CD4-positive, alpha-beta memory T cell (primary cell): Measurements from ENCODE around the gene MACROD2. TPM values are rescaled to one million over a fixed set of nuclear protein-coding genes. Genes with fewer than 3 reads are reported as not detected.

Source experiments
- CTCF ChIA-PET: fragments of 350-600 bp; sonication (Branson Sonifier 250); formaldehyde crosslinking; loops from one replicate; lab custom pipeline; 2021; ENCODE audit warnings: inconsistent platforms; ENCODE audit not compliant: partially characterized antibody; lab: Charles Lee
- POLR2A ChIA-PET: fragments of 350-600 bp; sonication (Branson Sonifier 250); formaldehyde crosslinking; loops from one replicate; lab custom pipeline; 2021; ENCODE audit not compliant: partially characterized antibody; lab: Charles Lee
- DNase-seq, 5 donors: peaks; one replicate each; pipeline versions ENCODE4 v3.0.0 to v3.0.0-alpha.2; 2020 to 2022; ENCODE audit warnings: mixed read lengths in 1 of 5
- H3K27ac ChIP-seq: one replicate; pipeline ENCODE4 v1.7.0; 2013; ENCODE audit warnings: low read depth, low read length
- H3K27me3 ChIP-seq: 2 replicates; pipeline ENCODE4 v1.7.0; 2013; ENCODE audit warnings: mild to moderate bottlenecking, low read length, moderate library complexity; ENCODE audit not compliant: insufficient read depth
- H3K36me3 ChIP-seq: 2 replicates; pipeline ENCODE4 v1.7.0; 2013; ENCODE audit warnings: mild to moderate bottlenecking, low read length, moderate library complexity; ENCODE audit not compliant: insufficient read depth
- H3K4me1 ChIP-seq: 2 replicates; pipeline ENCODE4 v1.7.0; 2013; ENCODE audit warnings: mild to moderate bottlenecking, low read length, moderate library complexity; ENCODE audit not compliant: insufficient read depth
- H3K4me3 ChIP-seq, 2 donors: one replicate each; pipeline ENCODE4 v1.7.0; 2013; ENCODE audit warnings: low read length in 2 of 2, mild to moderate bottlenecking in 1 of 2
- H3K9me3 ChIP-seq, 2 donors: one replicate each; pipeline ENCODE4 v1.7.0; 2013; ENCODE audit warnings: low read length in 2 of 2, control low read depth in 1 of 2; ENCODE audit not compliant: control insufficient read depth in 1 of 2
- H3K27ac Mint-ChIP-seq, 7 donors: one replicate each; pipeline ENCODE4 v1.8.0; 2020 to 2021; ENCODE audit warnings: mixed read lengths in 7 of 7, mild to moderate bottlenecking in 6 of 7, inconsistent platforms in 3 of 7, moderate library complexity in 3 of 7
- H3K27me3 Mint-ChIP-seq, 2 donors: one replicate each; pipeline ENCODE4 v1.8.0; 2020 to 2021; ENCODE audit warnings: mixed read lengths in 2 of 2
- H3K36me3 Mint-ChIP-seq, 2 donors: one replicate each; pipeline ENCODE4 v1.8.0; 2020 to 2021; ENCODE audit warnings: mixed read lengths in 2 of 2, inconsistent platforms in 1 of 2, mild to moderate bottlenecking in 1 of 2
- H3K4me1 Mint-ChIP-seq, 4 donors: one replicate each; pipeline ENCODE4 v1.8.0; 2020 to 2021; ENCODE audit warnings: mixed read lengths in 4 of 4, mild to moderate bottlenecking in 1 of 4
- H3K4me3 Mint-ChIP-seq, 8 donors: one replicate each; pipeline ENCODE4 v1.8.0; 2020 to 2021; ENCODE audit warnings: mixed read lengths in 8 of 8, mild to moderate bottlenecking in 7 of 8, moderate library complexity in 6 of 8, inconsistent platforms in 3 of 8
- H3K9me3 Mint-ChIP-seq, 8 donors: one replicate each; pipeline ENCODE4 v1.8.0; 2020 to 2021; ENCODE audit warnings: mixed read lengths in 8 of 8, mild to moderate bottlenecking in 5 of 8, inconsistent platforms in 3 of 8, moderate library complexity in 1 of 8
- intact Hi-C: fragments of 100-400 bp; cut with micrococcal nuclease; formaldehyde crosslinking; loops from one replicate; pipeline ENCODE4 v1.15.1; 2023
- polyA plus RNA-seq, 2 donors: library from polyadenylated mRNA; unstranded; fragments of 300-500 nt; fragmentation: Illumina TruSeq; gene quantifications; one replicate each; pipeline ENCODE4 v1.2.3, GENCODE V29; 2021
- total RNA-seq, 2 experiments: library from RNA; stranded (reverse); gene quantifications; one replicate each; pipeline ENCODE4 v1.2.3, GENCODE V29; 2021

MACROD2 gene
- total and polyA plus RNA-seq, 4 experiments from 2014 or later = not detected

- H3K27me3 ChIP-seq = no peaks in the 10 kb centered on the region
- DNase-seq = no peak
- no peak overlapping the region for H3K4me3 ChIP-seq
- H3K4me1 Mint-ChIP-seq = no peaks in the 10 kb centered on the region
- intact Hi-C loops = no loop called here
- H3K27ac ChIP-seq = no peak overlapping the region
- ChIA-PET POLR2A (no interaction called here), CTCF (no interaction called here)
- no peak overlapping the region for H3K27ac Mint-ChIP-seq
- H3K36me3 ChIP-seq = no peaks in the 10 kb centered on the region
- no peaks in the 10 kb centered on the region for H3K9me3 ChIP-seq
- peaks cover 0 to 36% (median 22%) of the 10 kb centered on the region in 8 donors for H3K9me3 Mint-ChIP-seq
- no peaks in the 10 kb centered on the region for H3K4me1 ChIP-seq
- no peaks in the 10 kb centered on the region for H3K27me3 Mint-ChIP-seq
- no peak overlapping the region for H3K4me3 Mint-ChIP-seq
- H3K36me3 Mint-ChIP-seq = peaks cover 0 to 4% of the 10 kb centered on the region in 2 donors
These were observed 886.2 kb downstream of the MACROD2 start for GRCh38 chr20:14881518-14881917.

- Histone ChIP-seq H3K36me3 (no peaks in the 10 kb centered on the region), H3K27ac (no peak overlapping the region), H3K9me3 (no peaks in the 10 kb centered on the region), H3K4me1 (no peaks in the 10 kb centered on the region), H3K4me3 (no peak overlapping the region), H3K27me3 (no peaks in the 10 kb centered on the region)
- H3K36me3 Mint-ChIP-seq = peaks cover 0 to 4% of the 10 kb centered on the region in 2 donors
- H3K27ac Mint-ChIP-seq = no peak overlapping the region
- no peak overlapping the region for H3K4me3 Mint-ChIP-seq
- DNase-seq = no peak
- intact Hi-C loops = no loop called here
- no peaks in the 10 kb centered on the region for H3K27me3 Mint-ChIP-seq
- ChIA-PET CTCF (no interaction called here), POLR2A (no interaction called here)
- H3K9me3 Mint-ChIP-seq = peaks cover 0 to 39% (median 24%) of the 10 kb centered on the region in 8 donors
- no peaks in the 10 kb centered on the region for H3K4me1 Mint-ChIP-seq
These were observed 886.8 kb downstream of the MACROD2 start for GRCh38 chr20:14882157-14882556.

DNA sequence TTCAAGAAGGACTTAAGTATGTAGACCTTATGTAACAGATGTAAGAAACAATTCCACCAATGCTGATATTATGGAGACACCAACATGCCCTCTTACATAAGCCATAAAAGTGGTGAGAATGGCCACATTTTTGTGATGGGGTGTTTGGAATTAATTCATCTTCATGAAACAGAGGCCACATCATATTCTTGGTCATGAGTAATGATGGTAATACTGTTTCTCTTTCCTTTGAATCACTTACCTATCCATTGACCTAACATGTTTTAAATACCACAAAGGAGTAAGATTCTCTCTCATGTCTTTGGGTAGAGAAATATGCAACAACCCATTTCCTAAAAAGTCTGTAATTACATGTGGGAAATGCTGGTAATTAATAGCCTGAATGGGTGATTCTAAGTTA lies 887.5 kb downstream of the MACROD2 start:
- Mint-ChIP-seq H3K4me1 (no peaks in the 10 kb centered on the region), H3K36me3 (peaks cover 0 to 4% of the 10 kb centered on the region in 2 donors), H3K4me3 (no peak overlapping the region), H3K9me3 (peaks cover 0 to 38% (median 21%) of the 10 kb centered on the region in 8 donors), H3K27me3 (no peaks in the 10 kb centered on the region), H3K27ac (no peak overlapping the region)
- H3K36me3 ChIP-seq = no peaks in the 10 kb centered on the region
- no peaks in the 10 kb centered on the region for H3K27me3 ChIP-seq
- CTCF ChIA-PET = no interaction called here
- no peaks in the 10 kb centered on the region for H3K4me1 ChIP-seq
- no peak overlapping the region for H3K27ac ChIP-seq
- DNase-seq = no peak
- H3K4me3 ChIP-seq = no peak overlapping the region
- intact Hi-C loops = no loop called here
- POLR2A ChIA-PET = no interaction called here
- H3K9me3 ChIP-seq = no peaks in the 10 kb centered on the region

- Histone ChIP-seq H3K27me3 (no peaks in the 10 kb centered on the region), H3K27ac (no peak overlapping the region), H3K9me3 (no peaks in the 10 kb centered on the region), H3K4me3 (no peak overlapping the region), H3K4me1 (no peaks in the 10 kb centered on the region), H3K36me3 (no peaks in the 10 kb centered on the region)
- Mint-ChIP-seq H3K27ac (no peak overlapping the region), H3K27me3 (no peaks in the 10 kb centered on the region), H3K36me3 (peaks cover 0 to 4% of the 10 kb centered on the region in 2 donors), H3K4me3 (no peak overlapping the region), H3K9me3 (peaks cover 0 to 36% (median 20%) of the 10 kb centered on the region in 8 donors), H3K4me1 (no peaks in the 10 kb centered on the region)
- CTCF ChIA-PET = no interaction called here
- intact Hi-C loops = no loop called here
- POLR2A ChIA-PET = no interaction called here
- no peak for DNase-seq
These were observed 888.0 kb downstream of the MACROD2 start for GRCh38 chr20:14883324-14883723.

DNA sequence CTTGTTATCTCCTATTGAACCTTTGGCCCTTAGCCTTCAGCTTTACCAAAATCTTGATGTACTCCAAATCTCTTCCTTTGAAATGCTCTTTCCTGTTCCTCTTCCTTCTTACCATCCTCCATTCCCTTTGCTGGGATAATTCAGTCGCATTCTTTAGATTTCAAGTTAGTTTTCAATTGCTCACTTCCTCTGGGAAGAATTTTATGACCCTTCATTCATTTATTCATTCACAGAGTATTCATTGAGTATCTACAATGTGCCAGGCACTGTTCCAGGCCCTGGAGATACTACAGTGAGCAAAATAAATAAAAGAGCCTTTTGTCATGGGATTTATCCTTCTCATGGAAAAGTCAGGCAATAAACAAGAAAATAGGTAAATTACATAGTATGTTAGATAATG lies 890.3 kb downstream of the MACROD2 start:
- intact Hi-C loops = no loop called here
- ChIA-PET POLR2A (no interaction called here), CTCF (no interaction called here)
- Mint-ChIP-seq H3K27ac (peak overlapping the region in 1 of 7 donors; percentile 33), H3K36me3 (peaks cover 0 to 4% of the 10 kb centered on the region in 2 donors), H3K4me1 (no peaks in the 10 kb centered on the region), H3K9me3 (peaks cover 3 to 33% (median 21%) of the 10 kb centered on the region in 8 donors), H3K27me3 (no peaks in the 10 kb centered on the region), H3K4me3 (no peak overlapping the region)
- DNase-seq = no peak
- no peak overlapping the region for H3K4me3 ChIP-seq
- no peaks in the 10 kb centered on the region for H3K9me3 ChIP-seq
- H3K4me1 ChIP-seq = no peaks in the 10 kb centered on the region
- no peaks in the 10 kb centered on the region for H3K36me3 ChIP-seq
- no peak overlapping the region for H3K27ac ChIP-seq
- no peaks in the 10 kb centered on the region for H3K27me3 ChIP-seq

- H3K27ac Mint-ChIP-seq = no peak overlapping the region
- DNase-seq = no peak
- H3K4me1 Mint-ChIP-seq = no peaks in the 10 kb centered on the region
- no peak overlapping the region for H3K4me3 Mint-ChIP-seq
- H3K9me3 Mint-ChIP-seq = peaks cover 3 to 28% (median 23%) of the 10 kb centered on the region in 8 donors
- Histone ChIP-seq H3K4me1 (no peaks in the 10 kb centered on the region), H3K9me3 (no peaks in the 10 kb centered on the region), H3K27me3 (no peaks in the 10 kb centered on the region), H3K27ac (no peak overlapping the region), H3K4me3 (no peak overlapping the region), H3K36me3 (no peaks in the 10 kb centered on the region)
- peaks cover 0 to 4% of the 10 kb centered on the region in 2 donors for H3K36me3 Mint-ChIP-seq
- intact Hi-C loops = no loop called here
- POLR2A ChIA-PET = no interaction called here
- H3K27me3 Mint-ChIP-seq = no peaks in the 10 kb centered on the region
- CTCF ChIA-PET = no interaction called here
These were observed 892.8 kb downstream of the MACROD2 start for GRCh38 chr20:14888134-14888533.

GRCh38 chr20:14889496-14890255 lies 894.4 kb downstream of the MACROD2 start:
- intact Hi-C loops = no loop called here
- no peak overlapping the region for H3K4me3 ChIP-seq
- H3K4me1 ChIP-seq = no peaks in the 10 kb centered on the region
- no peaks in the 10 kb centered on the region for H3K27me3 ChIP-seq
- CTCF ChIA-PET = no interaction called here
- H3K36me3 ChIP-seq = no peaks in the 10 kb centered on the region
- H3K36me3 Mint-ChIP-seq = peaks cover 0 to 4% of the 10 kb centered on the region in 2 donors
- no peaks in the 10 kb centered on the region for H3K9me3 ChIP-seq
- POLR2A ChIA-PET = no interaction called here
- H3K27ac ChIP-seq = no peak overlapping the region
- no peak for DNase-seq
- H3K27ac Mint-ChIP-seq = no peak overlapping the region
- H3K4me1 Mint-ChIP-seq = no peaks in the 10 kb centered on the region
- peak overlapping the region in 1 of 8 donors; percentile 54 for H3K4me3 Mint-ChIP-seq
- peaks cover 3 to 28% (median 23%) of the 10 kb centered on the region in 8 donors for H3K9me3 Mint-ChIP-seq
- H3K27me3 Mint-ChIP-seq = no peaks in the 10 kb centered on the region
